ENCODE measurements around the gene NAA40.

Gene NAA40

DNA sequence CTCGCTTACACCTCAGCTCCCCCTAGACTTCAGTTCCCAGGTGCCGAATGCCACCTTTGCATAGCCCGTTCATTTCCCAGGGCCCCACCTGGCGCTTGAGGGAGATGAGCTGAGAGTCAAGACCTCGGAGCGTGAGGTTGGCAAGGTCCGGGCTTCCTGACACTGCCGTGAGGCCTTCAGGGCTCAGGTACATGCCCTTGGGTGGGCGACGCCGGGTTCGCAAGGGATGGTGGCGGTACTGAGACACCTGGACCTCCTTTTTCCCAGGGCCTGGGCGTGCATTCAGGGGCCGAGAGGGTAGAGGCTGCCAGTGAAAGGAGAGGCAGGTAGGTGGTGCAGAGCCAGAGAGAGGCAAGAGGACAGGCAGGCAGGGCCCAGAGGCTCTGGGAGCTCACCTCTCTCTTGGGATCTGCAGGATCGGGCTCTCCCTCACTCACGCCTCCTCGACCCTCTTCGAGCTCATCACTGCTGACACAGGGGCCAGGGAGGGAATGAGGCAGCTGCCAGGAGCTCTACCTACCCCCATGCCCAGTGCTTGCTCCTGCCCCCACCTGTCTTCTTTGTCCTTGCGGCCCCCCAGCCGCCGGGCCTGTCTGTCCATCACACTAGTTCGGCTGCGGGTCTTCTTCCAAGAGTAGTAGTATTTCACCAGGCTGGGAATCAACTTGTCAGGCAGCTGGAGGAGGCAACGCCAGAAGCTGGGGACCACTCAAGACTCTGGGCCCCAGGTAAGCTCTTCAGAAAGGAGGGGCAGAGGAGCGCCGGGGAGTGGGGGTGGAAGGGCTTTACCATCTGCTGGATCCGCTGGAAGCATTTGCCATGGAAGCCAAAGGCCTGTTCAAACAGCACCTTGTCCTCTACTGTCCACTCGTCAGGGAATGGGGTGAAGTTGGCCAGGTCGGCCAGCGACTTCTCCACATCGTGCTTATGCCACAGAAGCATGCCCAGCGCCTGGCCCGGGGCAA lies 24.7 kb upstream of the NAA40 start:
- no peak for DNase-seq (ENCODE audit: low read depth in 2 of 2)

- no peak for DNase-seq (ENCODE audit: low read depth in 2 of 2)
Observed at GRCh38 chr11:63914896-63915691, 23.7 kb upstream of the NAA40 start.

DNA sequence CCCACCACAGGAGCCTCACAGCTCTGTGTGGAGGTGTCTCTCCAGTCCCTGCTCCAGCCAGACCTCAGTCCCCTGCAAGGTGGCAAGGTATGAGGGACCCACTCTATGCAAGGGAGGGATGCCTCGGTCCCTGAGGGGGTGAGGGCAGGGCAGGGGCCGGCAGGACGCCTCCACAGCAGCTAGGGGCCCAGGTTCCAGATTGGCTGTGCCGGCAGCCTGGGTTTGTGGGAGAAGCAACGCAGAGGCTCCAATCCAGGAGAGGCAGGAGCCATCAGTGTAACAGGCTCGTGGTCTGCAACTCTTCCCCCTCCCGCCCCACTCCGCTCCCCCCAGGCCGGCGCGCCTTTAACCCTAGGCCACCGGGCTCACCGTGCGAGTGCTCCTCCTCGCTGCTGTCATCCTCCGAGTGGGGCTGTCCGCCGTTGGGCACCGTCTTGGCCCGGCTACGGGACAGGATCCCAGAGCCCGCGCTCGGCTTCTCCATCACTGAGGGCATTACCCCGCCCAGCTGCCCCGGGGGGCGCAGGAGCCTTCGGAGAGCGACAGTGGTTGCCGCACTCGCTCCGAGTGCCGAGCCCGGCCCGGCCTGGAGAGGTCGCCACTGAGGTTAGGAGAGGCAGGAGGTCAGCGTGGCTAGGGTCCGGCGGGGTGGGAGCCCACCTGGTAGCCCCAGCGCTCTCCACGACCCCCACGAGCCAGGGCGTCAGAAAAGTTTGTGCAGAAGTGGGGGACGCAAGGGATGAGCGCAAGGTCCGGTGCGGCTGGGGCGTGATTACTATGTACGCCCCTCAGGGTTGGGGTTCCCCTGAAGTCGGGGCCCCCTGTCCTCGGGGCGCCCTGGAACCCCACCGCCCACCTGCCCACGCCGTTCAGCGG lies 22.6 kb upstream of the NAA40 start:
- DNase-seq (ENCODE audit: low read depth in 2 of 2): no peak

GRCh38 chr11:63916837-63917691 lies 21.7 kb upstream of the NAA40 start, which contains the start of gene RCOR2:
Gene RCOR2 (minus strand): TSS chr11:63917164. CDS start chr11:63916456, 708 bp downstream.
- peak; percentile 51 to 60 for DNase-seq (ENCODE audit: low read depth in 2 of 2)

DNA sequence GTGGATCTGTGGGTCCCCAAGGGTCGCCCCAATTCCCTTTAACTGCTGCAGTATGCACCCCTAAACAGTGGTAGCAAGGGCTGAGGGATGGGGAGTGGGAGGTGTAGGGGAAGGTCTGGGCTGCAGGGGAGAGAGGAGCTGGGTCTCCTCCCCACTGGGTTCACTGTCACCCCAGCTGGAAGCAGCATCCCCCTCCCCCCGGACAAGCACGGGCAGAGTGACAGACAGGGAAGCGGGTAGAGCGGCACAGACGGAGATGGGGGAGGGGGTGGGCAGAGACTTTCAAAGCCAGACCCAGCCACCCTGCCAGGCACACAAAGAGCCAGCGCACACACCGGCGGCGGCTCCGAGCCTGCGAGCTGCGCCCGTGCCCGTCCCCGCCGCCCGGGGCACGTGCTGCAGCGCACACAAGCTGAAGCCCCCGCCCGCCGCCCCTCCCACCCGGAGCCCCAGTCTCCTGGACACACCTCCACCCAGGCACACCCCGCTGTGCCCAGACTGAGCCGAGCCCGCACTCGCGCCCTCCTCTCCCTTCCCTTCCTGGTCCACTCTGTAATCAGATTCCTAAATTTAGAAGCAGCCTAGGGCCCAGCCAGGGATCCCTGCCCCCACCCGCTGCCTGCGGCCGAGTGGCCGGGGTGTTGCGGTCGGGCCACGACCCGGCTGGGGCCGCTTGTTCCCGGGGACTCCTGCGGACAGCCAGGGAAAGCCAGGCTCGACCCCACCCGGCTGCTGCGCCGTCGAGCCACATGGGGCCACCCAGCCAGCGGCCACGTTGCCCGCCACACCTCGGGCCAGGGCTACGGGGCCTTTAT lies 20.9 kb upstream of the NAA40 start:
- no peak for DNase-seq (ENCODE audit: low read depth in 2 of 2)

DNA sequence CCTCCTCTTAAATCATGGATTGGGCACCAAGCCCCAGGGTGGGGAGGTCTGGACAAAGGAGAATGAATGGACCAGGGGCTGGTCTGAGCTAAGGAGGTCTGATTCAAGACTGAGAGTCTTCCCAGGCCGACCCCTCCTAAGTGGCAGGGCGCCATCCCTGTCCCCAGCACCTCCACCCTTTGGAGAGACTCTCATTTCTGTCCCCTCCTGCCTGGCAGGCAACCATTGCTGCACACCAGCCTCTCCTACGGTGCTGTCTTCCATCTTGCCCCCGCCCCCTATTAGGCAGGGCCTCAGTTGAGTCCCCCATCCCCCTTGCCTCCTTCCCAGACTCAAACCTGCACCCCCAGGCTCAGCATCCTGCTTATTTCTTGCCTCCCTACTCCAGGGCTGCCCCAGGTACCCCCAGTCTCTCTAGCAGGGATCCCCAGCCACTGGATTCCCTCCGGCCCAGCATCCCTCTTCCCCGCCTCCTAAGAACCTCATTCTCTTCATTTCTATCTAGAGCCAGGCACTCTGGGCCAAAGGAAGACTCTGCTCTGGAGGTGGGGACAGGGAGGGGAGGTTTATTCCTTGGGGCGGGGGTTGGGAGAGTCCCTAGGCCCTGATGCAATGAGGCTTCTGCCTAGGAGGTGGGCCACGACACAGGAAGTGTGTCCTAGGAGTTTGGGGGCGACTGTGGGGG lies 20.2 kb upstream of the NAA40 start:
- DNase-seq (ENCODE audit: low read depth in 2 of 2): no peak

- no peak for DNase-seq (ENCODE audit: low read depth in 2 of 2)
Observed at GRCh38 chr11:63919267-63920125, 19.3 kb upstream of the NAA40 start.

- DNase-seq (ENCODE audit: low read depth in 2 of 2): no peak
Observed at GRCh38 chr11:63920126-63920938, 18.5 kb upstream of the NAA40 start.

- DNase-seq (ENCODE audit: low read depth in 2 of 2): peak in 1 of 2 donors; percentile 35
Observed at GRCh38 chr11:63920939-63921417, 17.8 kb upstream of the NAA40 start.

GRCh38 chr11:63922673-63923192 lies 16.1 kb upstream of the NAA40 start:
- no peak for DNase-seq (ENCODE audit: low read depth in 2 of 2)

GRCh38 chr11:63923319-63923718 lies 15.5 kb upstream of the NAA40 start:
- DNase-seq (ENCODE audit: low read depth in 2 of 2): no peak

DNA sequence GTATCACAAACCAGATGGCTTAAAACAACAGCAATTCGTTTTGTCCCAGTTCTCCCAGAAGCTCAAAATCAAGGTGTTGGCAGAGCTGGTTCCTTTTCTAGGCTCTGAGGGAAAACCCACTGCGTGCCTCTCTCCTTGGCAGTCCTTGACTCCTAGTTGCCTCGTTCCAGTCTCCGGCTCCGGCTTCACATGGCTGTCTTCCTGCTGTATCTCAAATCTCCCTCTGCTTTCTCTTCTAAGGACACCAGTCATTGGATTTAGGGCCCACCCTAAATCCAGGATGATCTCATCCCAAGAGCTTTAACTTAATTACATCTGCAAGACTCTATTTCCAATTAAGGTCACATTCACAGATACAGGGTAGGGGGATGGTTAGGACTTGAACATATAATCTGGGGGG lies 9.2 kb upstream of the NAA40 start:
- DNase-seq (ENCODE audit: low read depth in 2 of 2): no peak

DNA sequence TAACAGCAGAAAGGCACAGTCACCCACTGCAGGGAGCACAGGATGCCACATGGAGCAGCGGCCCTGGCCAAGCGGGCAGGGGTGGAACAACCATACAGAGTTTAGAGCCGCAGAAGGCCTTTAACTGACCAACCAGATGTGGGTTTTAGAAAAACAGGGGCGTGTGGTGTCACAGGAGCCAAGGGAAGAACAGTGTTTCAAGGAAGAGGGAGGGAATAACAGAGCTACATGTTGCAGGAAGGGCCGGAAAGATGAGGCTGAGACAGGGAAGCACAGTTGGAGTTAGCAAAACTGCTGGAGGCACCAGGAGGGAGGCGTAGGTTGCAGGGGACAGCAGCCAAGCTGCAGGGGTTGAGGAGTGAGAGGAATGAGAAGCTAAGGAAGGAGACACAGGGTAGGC lies 7.8 kb upstream of the NAA40 start:
- no peak for DNase-seq (ENCODE audit: low read depth in 2 of 2)

- DNase-seq (ENCODE audit: low read depth in 2 of 2): no peak
Observed at GRCh38 chr11:63931876-63932275, 6.9 kb upstream of the NAA40 start.

DNA sequence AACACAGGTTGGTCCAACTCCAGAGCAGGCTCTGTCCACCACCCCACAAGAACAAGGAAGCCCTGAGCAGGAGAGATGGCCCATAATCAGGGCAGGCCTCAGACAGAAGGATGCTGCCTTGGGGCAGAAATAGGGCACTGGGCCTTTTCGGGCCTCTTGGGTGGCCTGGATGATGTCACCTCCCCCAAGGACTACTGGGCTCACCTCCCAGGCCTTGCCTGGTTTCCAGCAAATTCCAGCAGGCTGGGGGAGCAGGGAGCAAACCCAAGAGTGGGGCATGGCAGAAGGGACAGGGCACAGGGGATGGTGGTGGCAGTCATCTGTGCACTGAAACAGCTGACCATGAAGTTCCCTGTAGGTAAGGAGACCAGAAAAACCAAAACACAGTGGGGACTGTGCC lies 5.3 kb upstream of the NAA40 start:
- no peak for DNase-seq (ENCODE audit: low read depth in 2 of 2)

DNA sequence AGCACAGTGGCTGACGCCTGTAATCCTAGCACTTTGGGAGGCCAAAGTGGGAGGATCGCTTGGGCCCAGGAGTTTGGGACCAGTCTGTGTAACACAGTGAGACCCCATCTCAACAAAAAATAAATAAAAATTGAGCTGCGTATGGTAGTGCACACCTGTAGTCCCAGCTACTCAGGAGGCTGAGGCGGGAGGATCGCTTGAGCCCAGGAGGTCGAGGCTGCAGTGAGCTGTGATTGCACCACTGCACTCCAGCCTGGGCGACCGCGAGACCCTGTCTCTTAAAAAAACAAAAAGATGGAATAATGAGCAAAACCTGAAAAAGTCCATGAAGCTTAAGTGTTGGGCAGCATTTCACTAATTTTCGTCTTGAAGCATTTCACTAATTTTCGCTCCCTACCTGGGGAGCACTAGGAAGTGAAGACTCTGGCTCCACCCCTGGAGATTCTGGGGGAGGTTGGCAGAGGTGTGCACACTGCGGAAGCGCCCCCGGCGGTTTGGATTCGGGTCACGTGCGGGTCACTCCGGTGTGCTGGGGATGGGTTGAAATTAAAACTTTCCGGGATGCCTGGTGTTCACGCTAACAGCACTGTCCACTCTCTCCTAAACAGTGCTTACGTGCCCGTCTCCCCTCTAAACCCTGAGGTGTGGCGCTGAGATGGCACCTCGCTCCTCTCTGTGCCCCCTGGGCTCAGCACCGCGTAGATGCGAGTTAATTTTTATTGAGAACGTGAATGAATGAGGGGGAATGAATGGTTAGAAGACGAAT lies 906 bp upstream of the NAA40 start:
- DNase-seq (ENCODE audit: low read depth in 2 of 2): no peak

Measured in stimulated activated CD4-positive, alpha-beta T cell treated with anti-CD3 and anti-CD28 coated beads, Interleukin-1b, Interleukin-23, amount 100 ng/mL, for 4 hours (primary cell).